Measurements from ENCODE around the gene SUGP2.

Gene SUGP2

GRCh38 chr19:19050731-19051130, 17.4 kb upstream of the SUGP2 start:
- peak; percentile 20; the same call in 1 of the 3 replicates for ATAC-seq (ENCODE audit: insufficient read depth, low read depth)
- H3K9me3 ChIP-seq (ENCODE audit: insufficient read depth, low read length, severe bottlenecking), result no peaks in the 10 kb centered on the region
- H3K79me2 ChIP-seq (ENCODE audit: insufficient read depth, low read length), result peaks cover 2% of the 10 kb centered on the region; the same call in 1 of the 2 replicates
- no peaks in the 10 kb centered on the region for H3K27me3 ChIP-seq (ENCODE audit: insufficient read depth, low read length, poor library complexity)
- no peak overlapping the region for H2AFZ ChIP-seq (ENCODE audit: low read depth, low read length)
- no peak overlapping the region for H3K4me3 ChIP-seq (ENCODE audit: low read depth in 1 of 2, low read length in 2 of 2)
- no peak overlapping the region for H3K9ac ChIP-seq (ENCODE audit: low read depth, low read length)
- no peak overlapping the region for H3K27ac ChIP-seq (ENCODE audit: low read length)
- H4K20me1 ChIP-seq (ENCODE audit: insufficient read depth, low read length), result peaks cover 45% of the 10 kb centered on the region
- DNase-seq, result no peak
- peaks cover 93% of the 10 kb centered on the region for H3K36me3 ChIP-seq (ENCODE audit: insufficient read depth, low read length)
- TF ChIP-seq EZH2 (IDR thresholded peaks at IDR 0.05; ENCODE audit: borderline replicate concordance, low read depth, low read length, severe bottlenecking), result no peak
- TF ChIP-seq, protein P1, sequence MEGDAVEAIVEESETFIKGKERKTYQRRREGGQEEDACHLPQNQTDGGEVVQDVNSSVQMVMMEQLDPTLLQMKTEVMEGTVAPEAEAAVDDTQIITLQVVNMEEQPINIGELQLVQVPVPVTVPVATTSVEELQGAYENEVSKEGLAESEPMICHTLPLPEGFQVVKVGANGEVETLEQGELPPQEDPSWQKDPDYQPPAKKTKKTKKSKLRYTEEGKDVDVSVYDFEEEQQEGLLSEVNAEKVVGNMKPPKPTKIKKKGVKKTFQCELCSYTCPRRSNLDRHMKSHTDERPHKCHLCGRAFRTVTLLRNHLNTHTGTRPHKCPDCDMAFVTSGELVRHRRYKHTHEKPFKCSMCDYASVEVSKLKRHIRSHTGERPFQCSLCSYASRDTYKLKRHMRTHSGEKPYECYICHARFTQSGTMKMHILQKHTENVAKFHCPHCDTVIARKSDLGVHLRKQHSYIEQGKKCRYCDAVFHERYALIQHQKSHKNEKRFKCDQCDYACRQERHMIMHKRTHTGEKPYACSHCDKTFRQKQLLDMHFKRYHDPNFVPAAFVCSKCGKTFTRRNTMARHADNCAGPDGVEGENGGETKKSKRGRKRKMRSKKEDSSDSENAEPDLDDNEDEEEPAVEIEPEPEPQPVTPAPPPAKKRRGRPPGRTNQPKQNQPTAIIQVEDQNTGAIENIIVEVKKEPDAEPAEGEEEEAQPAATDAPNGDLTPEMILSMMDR (IDR thresholded peaks at IDR 0.05; ENCODE audit: borderline replicate concordance, extremely low read depth, low read length, poor library complexity, severe bottlenecking), result no peak
- no peaks in the 10 kb centered on the region for H3K4me1 ChIP-seq (ENCODE audit: insufficient read depth, low read length)
- no peak overlapping the region for H3K4me2 ChIP-seq (ENCODE audit: insufficient read depth, low read length)

- Histone ChIP-seq H3K27ac (ENCODE audit: low read length) (no peak overlapping the region), H3K79me2 (ENCODE audit: insufficient read depth, low read length) (0 out of 2 replicates have a peak, but pooled peaks cover 2% of the 10 kb centered on the region), H3K4me2 (ENCODE audit: insufficient read depth, low read length) (no peak overlapping the region), H3K27me3 (ENCODE audit: insufficient read depth, low read length, poor library complexity) (no peaks in the 10 kb centered on the region), H3K9me3 (ENCODE audit: insufficient read depth, low read length, severe bottlenecking) (no peaks in the 10 kb centered on the region), H3K4me3 (ENCODE audit: low read depth in 1 of 2, low read length in 2 of 2) (no peak overlapping the region), H3K4me1 (ENCODE audit: insufficient read depth, low read length) (no peaks in the 10 kb centered on the region), H2AFZ (ENCODE audit: low read depth, low read length) (no peak overlapping the region), H4K20me1 (ENCODE audit: insufficient read depth, low read length) (peaks cover 39% of the 10 kb centered on the region), H3K36me3 (ENCODE audit: insufficient read depth, low read length) (peaks cover 90% of the 10 kb centered on the region), H3K9ac (ENCODE audit: low read depth, low read length) (no peak overlapping the region)
- DNase-seq, result no peak
- ATAC-seq (ENCODE audit: insufficient read depth, low read depth), result no peak
- TF ChIP-seq, protein P1 (IDR thresholded peaks at IDR 0.05; ENCODE audit: borderline replicate concordance, extremely low read depth, low read length, poor library complexity, severe bottlenecking), result no peak
- no peak for TF ChIP-seq EZH2 (IDR thresholded peaks at IDR 0.05; ENCODE audit: borderline replicate concordance, low read depth, low read length, severe bottlenecking)
These were observed 16.8 kb upstream of the SUGP2 start for GRCh38 chr19:19050104-19050503.

DNA sequence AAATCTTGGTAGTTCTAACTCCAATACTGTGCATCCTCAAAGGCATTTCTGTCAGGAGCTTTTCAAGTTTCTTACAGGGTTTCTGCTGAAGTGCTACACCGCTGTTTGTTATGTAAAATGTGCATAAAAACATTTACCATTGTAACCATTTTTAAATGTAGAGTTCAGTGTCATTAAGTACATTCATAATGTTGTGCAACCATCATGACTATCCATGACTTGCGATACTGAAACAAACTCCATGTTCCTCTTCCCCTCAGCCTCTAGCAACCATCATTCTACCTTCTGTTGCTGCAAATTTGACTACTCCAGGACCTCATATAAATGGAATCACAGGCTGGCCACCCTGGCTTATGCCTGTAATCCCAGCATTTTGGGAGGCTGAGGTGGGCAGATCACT, 16.1 kb upstream of the SUGP2 start:
- DNase-seq, result no peak
- ATAC-seq (ENCODE audit: insufficient read depth, low read depth), result no peak
- H3K9ac ChIP-seq (ENCODE audit: low read depth, low read length), result no peak overlapping the region
- H2AFZ ChIP-seq (ENCODE audit: low read depth, low read length), result no peak overlapping the region
- no peak for TF ChIP-seq EZH2 (IDR thresholded peaks at IDR 0.05; ENCODE audit: borderline replicate concordance, low read depth, low read length, severe bottlenecking)
- H3K4me2 ChIP-seq (ENCODE audit: insufficient read depth, low read length), result no peak overlapping the region
- peaks cover 89% of the 10 kb centered on the region for H3K36me3 ChIP-seq (ENCODE audit: insufficient read depth, low read length)
- H3K27ac ChIP-seq (ENCODE audit: low read length), result no peak overlapping the region
- H3K9me3 ChIP-seq (ENCODE audit: insufficient read depth, low read length, severe bottlenecking), result no peaks in the 10 kb centered on the region
- H3K4me3 ChIP-seq (ENCODE audit: low read depth in 1 of 2, low read length in 2 of 2), result no peak overlapping the region
- H3K4me1 ChIP-seq (ENCODE audit: insufficient read depth, low read length), result no peaks in the 10 kb centered on the region
- H3K79me2 ChIP-seq (ENCODE audit: insufficient read depth, low read length), result 0 out of 2 replicates have a peak, but pooled peaks cover 2% of the 10 kb centered on the region
- H3K27me3 ChIP-seq (ENCODE audit: insufficient read depth, low read length, poor library complexity), result no peaks in the 10 kb centered on the region
- peaks cover 32% of the 10 kb centered on the region for H4K20me1 ChIP-seq (ENCODE audit: insufficient read depth, low read length)

DNA sequence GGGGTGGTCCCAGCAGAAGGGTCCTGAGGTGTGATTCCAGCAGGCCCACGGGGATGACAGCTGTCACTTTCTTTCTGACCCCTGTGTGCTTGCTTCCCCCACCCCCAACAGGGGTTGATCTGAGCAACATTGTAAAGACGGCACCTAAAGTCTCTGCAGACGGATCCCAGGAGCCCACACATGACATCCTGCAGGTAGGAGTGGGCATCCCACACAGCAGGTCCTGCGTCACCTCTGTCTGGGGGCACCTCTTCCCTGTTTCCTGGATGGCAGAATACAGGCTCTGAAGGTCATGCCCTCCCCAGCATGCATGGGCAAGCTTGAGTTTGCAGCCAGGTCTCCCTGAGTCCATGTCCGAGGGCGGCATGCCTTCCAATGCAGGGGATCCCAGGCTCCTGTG, 10.6 kb upstream of the SUGP2 start:
- peaks cover 32% of the 10 kb centered on the region for H4K20me1 ChIP-seq (ENCODE audit: insufficient read depth, low read length)
- peaks cover 73% of the 10 kb centered on the region for H3K36me3 ChIP-seq (ENCODE audit: insufficient read depth, low read length)
- DNase-seq (no peak), ATAC-seq (ENCODE audit: insufficient read depth, low read depth) (no peak)
- H3K4me1 ChIP-seq (ENCODE audit: insufficient read depth, low read length), result no peaks in the 10 kb centered on the region
- H3K4me2 ChIP-seq (ENCODE audit: insufficient read depth, low read length), result no peak overlapping the region
- H3K4me3 ChIP-seq (ENCODE audit: low read depth in 1 of 2, low read length in 2 of 2), result no peak overlapping the region
- TF ChIP-seq EZH2 (IDR thresholded peaks at IDR 0.05; ENCODE audit: borderline replicate concordance, low read depth, low read length, severe bottlenecking), result no peak
- TF ChIP-seq, protein P1 (IDR thresholded peaks at IDR 0.05; ENCODE audit: borderline replicate concordance, extremely low read depth, low read length, poor library complexity, severe bottlenecking), result no peak
- H2AFZ ChIP-seq (ENCODE audit: low read depth, low read length), result no peak overlapping the region
- H3K79me2 ChIP-seq (ENCODE audit: insufficient read depth, low read length), result peaks cover 49% of the 10 kb centered on the region
- no peak overlapping the region for H3K9ac ChIP-seq (ENCODE audit: low read depth, low read length)
- H3K9me3 ChIP-seq (ENCODE audit: insufficient read depth, low read length, severe bottlenecking), result no peaks in the 10 kb centered on the region
- H3K27me3 ChIP-seq (ENCODE audit: insufficient read depth, low read length, poor library complexity), result no peaks in the 10 kb centered on the region
- no peak overlapping the region for H3K27ac ChIP-seq (ENCODE audit: low read length)

All from DND-41 (cell line).